Measurements from ENCODE around the gene LRRC56.

DNA sequence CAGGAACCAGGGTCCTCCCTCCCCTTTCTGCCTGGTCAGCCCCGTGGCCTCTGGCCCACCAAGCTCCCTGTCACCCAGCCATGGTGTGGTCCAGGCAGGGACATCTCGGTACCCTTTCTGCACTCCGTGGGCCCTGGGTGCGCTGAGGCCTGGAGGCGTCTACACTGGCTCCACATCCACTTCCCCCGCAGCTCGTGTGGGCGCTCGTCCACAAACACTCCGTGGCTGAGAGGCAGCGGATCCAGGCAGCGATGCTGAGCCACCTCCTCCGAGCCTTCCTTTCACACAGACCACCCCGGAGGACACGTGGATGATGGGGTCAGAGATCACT is 46.4 kb upstream of the LRRC56 start:
- TF ChIP-seq CTCF (IDR thresholded peaks at IDR 0.05): no peak
- no peak for TF ChIP-seq POLR2A (IDR thresholded peaks at IDR 0.05)
- no peak for TF ChIP-seq POLR2AphosphoS5 (IDR thresholded peaks at IDR 0.05)
- no peak for TF ChIP-seq EP300 (IDR thresholded peaks at IDR 0.05; ENCODE audit: low read depth)

Measured in transverse colon (tissue), 4 donors.